ENCODE data around the gene SARDH. TPM values are rescaled to one million over a fixed set of nuclear protein-coding genes. Genes with fewer than 3 reads are reported as not detected.

The SARDH gene, protein sequence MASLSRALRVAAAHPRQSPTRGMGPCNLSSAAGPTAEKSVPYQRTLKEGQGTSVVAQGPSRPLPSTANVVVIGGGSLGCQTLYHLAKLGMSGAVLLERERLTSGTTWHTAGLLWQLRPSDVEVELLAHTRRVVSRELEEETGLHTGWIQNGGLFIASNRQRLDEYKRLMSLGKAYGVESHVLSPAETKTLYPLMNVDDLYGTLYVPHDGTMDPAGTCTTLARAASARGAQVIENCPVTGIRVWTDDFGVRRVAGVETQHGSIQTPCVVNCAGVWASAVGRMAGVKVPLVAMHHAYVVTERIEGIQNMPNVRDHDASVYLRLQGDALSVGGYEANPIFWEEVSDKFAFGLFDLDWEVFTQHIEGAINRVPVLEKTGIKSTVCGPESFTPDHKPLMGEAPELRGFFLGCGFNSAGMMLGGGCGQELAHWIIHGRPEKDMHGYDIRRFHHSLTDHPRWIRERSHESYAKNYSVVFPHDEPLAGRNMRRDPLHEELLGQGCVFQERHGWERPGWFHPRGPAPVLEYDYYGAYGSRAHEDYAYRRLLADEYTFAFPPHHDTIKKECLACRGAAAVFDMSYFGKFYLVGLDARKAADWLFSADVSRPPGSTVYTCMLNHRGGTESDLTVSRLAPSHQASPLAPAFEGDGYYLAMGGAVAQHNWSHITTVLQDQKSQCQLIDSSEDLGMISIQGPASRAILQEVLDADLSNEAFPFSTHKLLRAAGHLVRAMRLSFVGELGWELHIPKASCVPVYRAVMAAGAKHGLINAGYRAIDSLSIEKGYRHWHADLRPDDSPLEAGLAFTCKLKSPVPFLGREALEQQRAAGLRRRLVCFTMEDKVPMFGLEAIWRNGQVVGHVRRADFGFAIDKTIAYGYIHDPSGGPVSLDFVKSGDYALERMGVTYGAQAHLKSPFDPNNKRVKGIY
- polyA plus RNA-seq = 0.03 TPM in 3 replicates
- polyA plus RNA-seq (2011; ENCODE audit: low read depth) = not detected
- polyA plus RNA-seq (2011; cell fraction: cytosol; rRNA removed) = not detected in 2 replicates
- 0.07 TPM in 1 of 2 replicates, not detected in the other for polyA plus RNA-seq (2011; cell fraction: nucleus; rRNA removed)
- not detected in 2 replicates for polyA plus RNA-seq (2012; ENCODE audit: low replicate concordance)
- not detected in 3 replicates for polyA minus RNA-seq
- polyA minus RNA-seq (2011; cell fraction: cytosol; rRNA and poly(A)+ RNA removed) = not detected
- not detected in 2 replicates for polyA minus RNA-seq (2011; cell fraction: nucleus; rRNA and poly(A)+ RNA removed)

DNA sequence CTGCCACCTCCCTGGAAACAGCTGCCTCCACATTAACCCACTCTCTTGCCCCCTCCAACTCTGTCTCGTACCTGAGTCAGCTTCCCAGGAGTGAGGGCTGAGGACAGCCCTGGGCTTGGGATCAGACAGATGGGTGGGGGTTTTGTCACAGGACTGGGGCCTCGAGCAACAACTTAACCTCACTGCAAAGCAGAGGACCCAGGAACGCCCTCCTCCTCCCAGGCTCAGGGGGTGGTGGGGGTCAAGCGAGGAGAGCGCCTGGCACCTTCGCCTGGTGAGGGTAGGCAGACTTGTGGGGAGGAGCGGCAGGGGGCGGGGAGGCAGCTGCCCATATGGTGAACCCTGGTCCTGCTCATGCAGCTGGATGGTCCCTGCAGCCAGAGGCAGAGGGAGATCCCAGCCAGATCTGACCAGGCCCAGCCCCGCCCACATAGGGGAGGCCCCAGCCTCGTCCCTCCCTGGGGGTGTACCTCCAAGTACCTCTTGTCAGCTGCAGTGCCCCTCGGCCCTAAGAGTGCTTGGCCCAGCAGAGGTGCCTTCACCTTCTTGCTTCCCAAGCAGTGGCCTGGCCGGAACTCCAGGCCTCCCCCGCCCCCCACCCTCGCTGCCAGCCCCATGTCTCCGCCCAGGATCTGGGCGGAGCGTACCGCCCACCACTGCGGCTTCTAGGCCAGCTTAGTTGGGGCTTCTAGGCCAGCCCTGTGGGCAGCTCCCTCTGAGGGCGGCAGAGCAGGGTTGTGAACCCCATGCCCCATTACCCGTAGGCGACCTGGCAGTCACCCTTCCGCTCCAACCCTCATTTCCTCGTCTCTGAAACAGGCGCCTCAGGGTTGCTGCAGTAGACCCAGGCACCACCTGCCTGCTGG lies at the start of gene SARDH:
Gene SARDH (minus strand): TSS at position 579 of the 866 bp plus-strand sequence. CDS start 4,179 bp downstream, outside the sequence.
- H2AFZ ChIP-seq (ENCODE audit: control insufficient read depth, low read length) = no peak within 1 kb of the TSS
- TF ChIP-seq, protein P1, sequence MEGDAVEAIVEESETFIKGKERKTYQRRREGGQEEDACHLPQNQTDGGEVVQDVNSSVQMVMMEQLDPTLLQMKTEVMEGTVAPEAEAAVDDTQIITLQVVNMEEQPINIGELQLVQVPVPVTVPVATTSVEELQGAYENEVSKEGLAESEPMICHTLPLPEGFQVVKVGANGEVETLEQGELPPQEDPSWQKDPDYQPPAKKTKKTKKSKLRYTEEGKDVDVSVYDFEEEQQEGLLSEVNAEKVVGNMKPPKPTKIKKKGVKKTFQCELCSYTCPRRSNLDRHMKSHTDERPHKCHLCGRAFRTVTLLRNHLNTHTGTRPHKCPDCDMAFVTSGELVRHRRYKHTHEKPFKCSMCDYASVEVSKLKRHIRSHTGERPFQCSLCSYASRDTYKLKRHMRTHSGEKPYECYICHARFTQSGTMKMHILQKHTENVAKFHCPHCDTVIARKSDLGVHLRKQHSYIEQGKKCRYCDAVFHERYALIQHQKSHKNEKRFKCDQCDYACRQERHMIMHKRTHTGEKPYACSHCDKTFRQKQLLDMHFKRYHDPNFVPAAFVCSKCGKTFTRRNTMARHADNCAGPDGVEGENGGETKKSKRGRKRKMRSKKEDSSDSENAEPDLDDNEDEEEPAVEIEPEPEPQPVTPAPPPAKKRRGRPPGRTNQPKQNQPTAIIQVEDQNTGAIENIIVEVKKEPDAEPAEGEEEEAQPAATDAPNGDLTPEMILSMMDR (optimal IDR thresholded peaks at IDR 0.05 in 1 of 3, IDR thresholded peaks at IDR 0.05 in 1 of 3, conservative IDR thresholded peaks at IDR 0.05 in 1 of 3; ENCODE audit: extremely low read depth in 1 of 3, insufficient read depth in 2 of 3, low read length in 3 of 3) = no peak
- TF ChIP-seq EZH2 (IDR thresholded peaks at IDR 0.05; ENCODE audit: low read length) = no peak
- DNase-seq (ENCODE audit: low read depth, low spot score) (no peak), FAIRE-seq (no peak)
- peaks cover 17% of the 10 kb centered on the region for H3K27me3 ChIP-seq (ENCODE audit: control insufficient read depth, extremely low read depth, insufficient read depth, low read length)
- no peak within 1 kb of the TSS for H3K27ac ChIP-seq (ENCODE audit: control insufficient read depth, insufficient read depth, low read length)
- H3K4me1 ChIP-seq (ENCODE audit: control insufficient read depth, extremely low read depth, insufficient read depth, low read length) = no peaks in the 10 kb centered on the region
- peak within 1 kb of the TSS in 2 of 3 experiments; percentile 4 for H3K4me3 ChIP-seq (ENCODE audit: control insufficient read depth in 2 of 3, extremely low read depth in 1 of 3, insufficient read depth in 2 of 3, low read depth in 1 of 3, low read length in 3 of 3)
- dilution Hi-C loops (cut with MboI; ENCODE audit: extremely low pct_ligation_motif_present, low sequenced_read_pairs) = no loop called here
- H3K9me3 ChIP-seq (ENCODE audit: control insufficient read depth, low read depth, low read length) = no peaks in the 10 kb centered on the region
- no peaks in the 10 kb centered on the region for H3K79me2 ChIP-seq (ENCODE audit: control insufficient read depth, insufficient read depth, low read length)
- peak within 1 kb of the TSS; percentile 45 for H3K4me2 ChIP-seq (ENCODE audit: control insufficient read depth, extremely low read depth, insufficient read depth, low read depth, low read length)
- H3K9me1 ChIP-seq (ENCODE audit: control insufficient read depth, extremely low read depth, insufficient read depth, low read length) = no peaks in the 10 kb centered on the region
- H4K20me1 ChIP-seq (ENCODE audit: control insufficient read depth, extremely low read depth, insufficient read depth, low read length) = no peaks in the 10 kb centered on the region
- no peak within 1 kb of the TSS for H3K9ac ChIP-seq (ENCODE audit: control insufficient read depth, extremely low read depth, insufficient read depth, low read length)
- H3K36me3 ChIP-seq (ENCODE audit: control insufficient read depth in 2 of 2, extremely low read depth in 1 of 2, insufficient read depth in 2 of 2, low read length in 2 of 2) = no peaks in the 10 kb centered on the region

DNA sequence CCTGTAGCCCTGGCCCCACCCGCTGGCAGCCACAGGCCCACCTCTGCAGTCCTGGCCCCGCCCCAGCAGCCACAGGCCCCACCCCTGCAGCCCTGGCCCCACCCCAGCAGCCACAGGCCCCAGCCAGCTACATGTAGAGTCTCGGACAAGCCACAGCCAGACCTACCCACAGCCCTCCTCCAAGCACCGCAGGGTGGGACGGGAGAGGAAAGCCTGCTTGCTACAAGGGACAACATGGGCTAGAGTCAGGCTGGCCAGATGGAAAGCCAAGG lies 49.5 kb upstream of the SARDH start:
- no peak for FAIRE-seq
- H3K9me1 ChIP-seq (ENCODE audit: control insufficient read depth, extremely low read depth, insufficient read depth, low read length) = no peaks in the 10 kb centered on the region
- no peaks in the 10 kb centered on the region for H3K4me1 ChIP-seq (ENCODE audit: control insufficient read depth, extremely low read depth, insufficient read depth, low read length)
- H3K9me3 ChIP-seq (ENCODE audit: control insufficient read depth, low read depth, low read length) = no peaks in the 10 kb centered on the region
- peaks cover 33 to 48% of the 10 kb centered on the region in 2 experiments for H3K36me3 ChIP-seq (ENCODE audit: control insufficient read depth in 2 of 2, extremely low read depth in 1 of 2, insufficient read depth in 2 of 2, low read length in 2 of 2)
- no peak overlapping the region for H3K4me2 ChIP-seq (ENCODE audit: control insufficient read depth, extremely low read depth, insufficient read depth, low read depth, low read length)
- H3K9ac ChIP-seq (ENCODE audit: control insufficient read depth, extremely low read depth, insufficient read depth, low read length) = no peak overlapping the region
- no peak overlapping the region for H2AFZ ChIP-seq (ENCODE audit: control insufficient read depth, low read length)
- TF ChIP-seq, protein P1 (optimal IDR thresholded peaks at IDR 0.05 in 1 of 3, IDR thresholded peaks at IDR 0.05 in 1 of 3, conservative IDR thresholded peaks at IDR 0.05 in 1 of 3; ENCODE audit: extremely low read depth in 1 of 3, insufficient read depth in 2 of 3, low read length in 3 of 3) = no peak
- TF ChIP-seq EZH2 (IDR thresholded peaks at IDR 0.05; ENCODE audit: low read length) = no peak
- H4K20me1 ChIP-seq (ENCODE audit: control insufficient read depth, extremely low read depth, insufficient read depth, low read length) = no peaks in the 10 kb centered on the region
- H3K27me3 ChIP-seq (ENCODE audit: control insufficient read depth, extremely low read depth, insufficient read depth, low read length) = no peaks in the 10 kb centered on the region
- dilution Hi-C loops (cut with MboI; ENCODE audit: extremely low pct_ligation_motif_present, low sequenced_read_pairs) = no loop called here
- H3K79me2 ChIP-seq (ENCODE audit: control insufficient read depth, insufficient read depth, low read length) = no peaks in the 10 kb centered on the region
- DNase-seq (ENCODE audit: low read depth, low spot score) = no peak
- no peak overlapping the region for H3K27ac ChIP-seq (ENCODE audit: control insufficient read depth, insufficient read depth, low read length)
- H3K4me3 ChIP-seq (ENCODE audit: control insufficient read depth in 2 of 3, extremely low read depth in 1 of 3, insufficient read depth in 2 of 3, low read depth in 1 of 3, low read length in 3 of 3) = no peak overlapping the region

Data from keratinocyte (primary cell).